ENCODE results near the gene ARHGAP10. TPM values are rescaled to one million over a fixed set of nuclear protein-coding genes. Genes with fewer than 3 reads are reported as not detected.

The ARHGAP10 gene
- total RNA-seq, 1 experiment from 2014 or later = 6.1 TPM

- no peak overlapping the region for H3K27ac Mint-ChIP-seq (ENCODE audit: unreplicated experiment)
- peaks cover 1% of the 10 kb centered on the region for H3K36me3 Mint-ChIP-seq (ENCODE audit: insufficient read depth, unreplicated experiment)
- no peak for DNase-seq
- no peak overlapping the region for H3K4me3 Mint-ChIP-seq (ENCODE audit: low read depth, unreplicated experiment)
- no peaks in the 10 kb centered on the region for H3K27me3 Mint-ChIP-seq (ENCODE audit: unreplicated experiment)
- CTCF ChIA-PET = no interaction called here
- no TSS peak for BruUV-seq (replicated peaks)
- no peaks in the 10 kb centered on the region for H3K4me1 Mint-ChIP-seq (ENCODE audit: low read depth, unreplicated experiment)
- TF ChIP-seq CTCF (IDR thresholded peaks at IDR 0.05; ENCODE audit: unreplicated experiment) = no peak
- H3K9me3 Mint-ChIP-seq (ENCODE audit: low read depth, unreplicated experiment) = peaks cover under 1% of the 10 kb centered on the region
- intact Hi-C loops (cut with micrococcal nuclease; ENCODE audit: unreplicated experiment) = no loop called here
Measured at GRCh38 chr4:148069086-148069894, 337.4 kb downstream of the ARHGAP10 start.

GRCh38 chr4:148069895-148070178 lies 337.9 kb downstream of the ARHGAP10 start:
- no peak overlapping the region for H3K27ac Mint-ChIP-seq (ENCODE audit: unreplicated experiment)
- no peaks in the 10 kb centered on the region for H3K27me3 Mint-ChIP-seq (ENCODE audit: unreplicated experiment)
- intact Hi-C loops (cut with micrococcal nuclease; ENCODE audit: unreplicated experiment) = no loop called here
- peaks cover 4% of the 10 kb centered on the region for H3K36me3 Mint-ChIP-seq (ENCODE audit: insufficient read depth, unreplicated experiment)
- H3K4me3 Mint-ChIP-seq (ENCODE audit: low read depth, unreplicated experiment) = no peak overlapping the region
- CTCF ChIA-PET = no interaction called here
- DNase-seq = no peak
- no TSS peak for BruUV-seq (replicated peaks)
- no peaks in the 10 kb centered on the region for H3K4me1 Mint-ChIP-seq (ENCODE audit: low read depth, unreplicated experiment)
- TF ChIP-seq CTCF (IDR thresholded peaks at IDR 0.05; ENCODE audit: unreplicated experiment) = no peak
- H3K9me3 Mint-ChIP-seq (ENCODE audit: low read depth, unreplicated experiment) = peaks cover 2% of the 10 kb centered on the region

GRCh38 chr4:148071009-148071408 lies 339.1 kb downstream of the ARHGAP10 start:
- peaks cover 4% of the 10 kb centered on the region for H3K36me3 Mint-ChIP-seq (ENCODE audit: insufficient read depth, unreplicated experiment)
- no peak for TF ChIP-seq CTCF (IDR thresholded peaks at IDR 0.05; ENCODE audit: unreplicated experiment)
- CTCF ChIA-PET = interaction anchor here (0.5 kb wide), 1 partner anchor 367 kb away, joined by 4 read pairs; no protein-coding TSS in a partner anchor
- no peak overlapping the region for H3K27ac Mint-ChIP-seq (ENCODE audit: unreplicated experiment)
- intact Hi-C loops (cut with micrococcal nuclease; ENCODE audit: unreplicated experiment) = no loop called here
- no TSS peak for BruUV-seq (replicated peaks)
- no peaks in the 10 kb centered on the region for H3K4me1 Mint-ChIP-seq (ENCODE audit: low read depth, unreplicated experiment)
- H3K27me3 Mint-ChIP-seq (ENCODE audit: unreplicated experiment) = no peaks in the 10 kb centered on the region
- DNase-seq = no peak
- no peak overlapping the region for H3K4me3 Mint-ChIP-seq (ENCODE audit: low read depth, unreplicated experiment)
- peaks cover 3% of the 10 kb centered on the region for H3K9me3 Mint-ChIP-seq (ENCODE audit: low read depth, unreplicated experiment)

- Mint-ChIP-seq H3K27me3 (ENCODE audit: unreplicated experiment) (no peaks in the 10 kb centered on the region), H3K27ac (ENCODE audit: unreplicated experiment) (no peak overlapping the region), H3K9me3 (ENCODE audit: low read depth, unreplicated experiment) (peaks cover 5% of the 10 kb centered on the region), H3K4me1 (ENCODE audit: low read depth, unreplicated experiment) (no peaks in the 10 kb centered on the region), H3K36me3 (ENCODE audit: insufficient read depth, unreplicated experiment) (peaks cover 4% of the 10 kb centered on the region), H3K4me3 (ENCODE audit: low read depth, unreplicated experiment) (no peak overlapping the region)
- TF ChIP-seq CTCF (IDR thresholded peaks at IDR 0.05; ENCODE audit: unreplicated experiment) = no peak
- DNase-seq = no peak
- intact Hi-C loops (cut with micrococcal nuclease; ENCODE audit: unreplicated experiment) = no loop called here
- BruUV-seq (replicated peaks) = no TSS peak
- CTCF ChIA-PET = no interaction called here
Measured at GRCh38 chr4:148072789-148073188, 340.9 kb downstream of the ARHGAP10 start.

Measured in Calu3 (cell line).